Astrocyte (in vitro differentiated cells and primary cell): ENCODE results near the gene FMN1. TPM values are rescaled to one million over a fixed set of nuclear protein-coding genes. Genes with fewer than 3 reads are reported as not detected.

ENCODE experiments used
- DNase-seq: peaks from one replicate; pipeline ENCODE4 v3.0.0-alpha.2; 2010; ENCODE audit warnings: low read depth
- FAIRE-seq: peaks from 2 replicates; lab custom pipeline; 2011; peaks lifted over from hg19 to GRCh38; lab: Jason Lieb, UNC
- H2AFZ ChIP-seq: 2 replicates; pipeline ENCODE4 v1.6.0; 2012; ENCODE audit warnings: low read depth, low read length, inconsistent platforms
- H3K27ac ChIP-seq: 2 replicates; pipeline ENCODE4 v1.5.1; 2011; ENCODE audit warnings: low read depth, low read length, inconsistent platforms
- H3K27me3 ChIP-seq: 2 replicates; pipeline ENCODE4 v1.6.0; 2011; ENCODE audit warnings: low read length, inconsistent platforms; ENCODE audit not compliant: insufficient read depth
- H3K36me3 ChIP-seq: 2 replicates; pipeline ENCODE4 v1.5.1; 2011; ENCODE audit warnings: low read length, inconsistent platforms; ENCODE audit not compliant: insufficient read depth
- H3K4me1 ChIP-seq: 2 replicates; pipeline ENCODE4 v1.5.1; 2011; ENCODE audit warnings: low read length, inconsistent platforms; ENCODE audit not compliant: insufficient read depth
- H3K4me2 ChIP-seq: 2 replicates; pipeline ENCODE4 v1.6.0; 2012; ENCODE audit warnings: low read length, inconsistent platforms
- H3K4me3 ChIP-seq: 2 replicates; pipeline ENCODE4 v1.5.1; 2011; ENCODE audit warnings: low read depth, mild to moderate bottlenecking, low read length, inconsistent platforms; ENCODE audit not compliant: insufficient read depth
- H3K79me2 ChIP-seq: 2 replicates; pipeline ENCODE4 v1.6.0; 2012; ENCODE audit warnings: mild to moderate bottlenecking, low read length, inconsistent platforms; ENCODE audit not compliant: insufficient read depth
- H3K9ac ChIP-seq: 2 replicates; pipeline ENCODE4 v1.6.0; 2012; ENCODE audit warnings: mild to moderate bottlenecking, low read length, inconsistent platforms
- H3K9me3 ChIP-seq: 2 replicates; pipeline ENCODE4 v1.5.1; 2012; ENCODE audit warnings: low read depth, mild to moderate bottlenecking, low read length, inconsistent platforms; ENCODE audit not compliant: insufficient read depth
- H4K20me1 ChIP-seq: 2 replicates; pipeline ENCODE4 v1.6.0; 2012; ENCODE audit warnings: low read length, inconsistent platforms; ENCODE audit not compliant: insufficient read depth
- H3K27ac Mint-ChIP-seq: one replicate; pipeline ENCODE4 v1.8.0; 2021; ENCODE audit warnings: mild to moderate bottlenecking, mixed read lengths; ENCODE audit not compliant: unreplicated experiment
- H3K27me3 Mint-ChIP-seq: one replicate; pipeline ENCODE4 v1.8.0; 2021; ENCODE audit warnings: low read depth, mixed read lengths; ENCODE audit not compliant: unreplicated experiment
- H3K36me3 Mint-ChIP-seq: one replicate; pipeline ENCODE4 v1.8.0; 2021; ENCODE audit warnings: low read depth, mixed read lengths; ENCODE audit not compliant: unreplicated experiment
- H3K4me1 Mint-ChIP-seq: one replicate; pipeline ENCODE4 v1.8.0; 2021; ENCODE audit warnings: low read depth, mixed read lengths; ENCODE audit not compliant: unreplicated experiment
- H3K4me3 Mint-ChIP-seq: one replicate; pipeline ENCODE4 v1.8.0; 2021; ENCODE audit warnings: mild to moderate bottlenecking, moderate library complexity, mixed read lengths; ENCODE audit not compliant: unreplicated experiment
- H3K9me3 Mint-ChIP-seq: one replicate; pipeline ENCODE4 v1.8.0; 2021; ENCODE audit warnings: mild to moderate bottlenecking, mixed read lengths; ENCODE audit not compliant: unreplicated experiment
- CTCF ChIP-seq: IDR thresholded peaks from 2 replicates; pipeline ENCODE4 v1.5.1; 2011; ENCODE audit warnings: low read depth, mild to moderate bottlenecking, inconsistent platforms, low read length, moderate library complexity; ENCODE audit not compliant: insufficient read depth
- EZH2 ChIP-seq: IDR thresholded peaks from 2 replicates; pipeline ENCODE4 v1.6.1; 2012; ENCODE audit warnings: mild to moderate bottlenecking, low read length, inconsistent platforms; ENCODE audit not compliant: insufficient read depth
- total RNA-seq: library from RNA; stranded (reverse); gene quantifications from 2 replicates; pipeline ENCODE4 v1.2.1, GENCODE V29; 2021

The FMN1 gene
- total RNA-seq, 1 donor from 2014 or later, result 5.3 TPM

GRCh38 chr15:33032053-33032452 lies 162.5 kb downstream of the FMN1 start:
- no peak overlapping the region for H2AFZ ChIP-seq
- H3K4me3 ChIP-seq, result no peak overlapping the region
- H3K4me1 ChIP-seq, result peaks cover 8% of the 10 kb centered on the region
- H4K20me1 ChIP-seq, result no peaks in the 10 kb centered on the region
- peaks cover 2% of the 10 kb centered on the region for H3K36me3 Mint-ChIP-seq
- no peak for TF ChIP-seq EZH2
- no peak for TF ChIP-seq CTCF
- H3K27ac ChIP-seq, result no peak overlapping the region
- H3K27me3 Mint-ChIP-seq, result no peaks in the 10 kb centered on the region
- FAIRE-seq, result no peak
- H3K36me3 ChIP-seq, result no peaks in the 10 kb centered on the region
- no peaks in the 10 kb centered on the region for H3K79me2 ChIP-seq
- H3K27me3 ChIP-seq, result no peaks in the 10 kb centered on the region
- peaks cover 17% of the 10 kb centered on the region for H3K4me1 Mint-ChIP-seq
- peak overlapping the region; percentile 33 for H3K4me2 ChIP-seq
- H3K4me3 Mint-ChIP-seq, result no peak overlapping the region
- H3K27ac Mint-ChIP-seq, result no peak overlapping the region
- peak; percentile 44 for DNase-seq
- peaks cover 5% of the 10 kb centered on the region for H3K9me3 Mint-ChIP-seq
- no peak overlapping the region for H3K9ac ChIP-seq
- no peaks in the 10 kb centered on the region for H3K9me3 ChIP-seq

GRCh38 chr15:33031324-33031821 lies 163.1 kb downstream of the FMN1 start:
- peaks cover 19% of the 10 kb centered on the region for H3K4me1 Mint-ChIP-seq
- H3K4me2 ChIP-seq, result peak overlapping the region; percentile 33

More at GRCh38 chr15:33031324-33031821, 163.1 kb downstream of the FMN1 start:
- Histone ChIP-seq H3K4me1 (peaks cover 8% of the 10 kb centered on the region), H3K27ac (peak overlapping the region; percentile 0), H2AFZ (no peak overlapping the region), H3K79me2 (no peaks in the 10 kb centered on the region), H3K4me3 (no peak overlapping the region), H3K36me3 (no peaks in the 10 kb centered on the region), H4K20me1 (no peaks in the 10 kb centered on the region), H3K9ac (no peak overlapping the region), H3K27me3 (no peaks in the 10 kb centered on the region), H3K9me3 (no peaks in the 10 kb centered on the region)
- no peak for TF ChIP-seq EZH2
- TF ChIP-seq CTCF, result no peak
- Mint-ChIP-seq H3K9me3 (peaks cover 5% of the 10 kb centered on the region), H3K27ac (peak overlapping the region; percentile 48), H3K27me3 (no peaks in the 10 kb centered on the region), H3K4me3 (no peak overlapping the region), H3K36me3 (peaks cover 2% of the 10 kb centered on the region)
- FAIRE-seq, result peak; percentile 87
- DNase-seq, result peak; percentile 65
